ENCODE data around the gene SUPT3H. TPM values are rescaled to one million over a fixed set of nuclear protein-coding genes. Genes with fewer than 3 reads are reported as not detected.

Gene SUPT3H
- total RNA-seq, 3 donors from 2014 or later: 6.9 to 15.1 (median 13.6) TPM

DNA sequence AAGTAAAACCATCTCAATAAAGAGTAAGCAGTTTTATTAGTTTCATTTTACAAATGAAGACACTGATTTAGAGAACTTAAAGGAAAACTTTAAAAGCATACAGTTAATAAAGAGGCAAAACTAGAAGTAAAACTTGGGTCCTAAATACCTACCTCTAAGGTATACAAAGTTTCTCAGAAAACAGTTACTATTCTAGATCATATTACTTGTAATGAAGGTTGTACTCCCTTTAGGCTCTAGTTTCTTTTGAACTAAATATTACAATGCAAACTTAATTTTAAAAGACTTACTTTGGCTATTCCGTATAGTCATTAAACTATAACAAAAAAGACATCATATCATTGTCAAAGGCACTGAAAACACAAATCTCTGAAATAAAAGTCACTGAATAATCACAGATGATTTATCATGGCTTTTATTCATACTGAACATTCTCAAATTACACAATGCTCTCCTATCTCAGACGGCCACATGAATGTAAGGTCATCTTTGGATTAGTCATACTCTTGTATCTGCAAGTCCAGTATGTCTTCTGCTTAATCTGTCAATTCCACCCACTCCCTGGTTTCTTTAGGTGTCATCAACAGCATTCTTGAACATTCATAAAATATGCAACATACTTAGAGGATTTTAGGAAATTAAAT lies 411.2 kb downstream of the SUPT3H start:
- DNase-seq (ENCODE audit: low spot score in 2 of 2): no peak
- intact Hi-C loops (cut with DNase I; ENCODE audit: low total_unique reads): no loop called here

DNA sequence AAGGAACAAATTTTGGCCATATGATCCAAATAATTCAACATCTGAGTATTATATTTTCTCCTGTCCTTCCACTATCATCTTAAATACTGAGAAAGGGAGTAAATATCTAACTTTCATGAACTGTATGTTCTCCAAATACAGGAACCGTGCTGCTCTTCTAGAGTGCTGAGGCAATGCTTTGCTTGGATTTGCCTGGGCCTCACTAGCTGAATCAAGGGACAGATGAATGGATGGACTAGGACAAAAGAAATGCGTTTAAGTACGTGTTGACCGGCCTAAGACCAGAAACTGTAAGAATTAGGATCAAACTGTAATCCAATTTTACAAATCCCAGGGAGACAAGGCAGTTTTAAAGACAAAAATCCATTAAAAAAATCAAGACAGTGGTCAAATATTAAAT lies 412.0 kb downstream of the SUPT3H start:
- Histone ChIP-seq H3K27me3 (no peaks in the 10 kb centered on the region), H3K4me3 (no peak overlapping the region), H3K4me1 (no peaks in the 10 kb centered on the region), H3K36me3 (peaks cover 5% of the 10 kb centered on the region), H3K27ac (no peak overlapping the region), H3K9me3 (no peaks in the 10 kb centered on the region)
- TF ChIP-seq POLR2A (IDR thresholded peaks at IDR 0.05): no peak
- TF ChIP-seq, protein P1, sequence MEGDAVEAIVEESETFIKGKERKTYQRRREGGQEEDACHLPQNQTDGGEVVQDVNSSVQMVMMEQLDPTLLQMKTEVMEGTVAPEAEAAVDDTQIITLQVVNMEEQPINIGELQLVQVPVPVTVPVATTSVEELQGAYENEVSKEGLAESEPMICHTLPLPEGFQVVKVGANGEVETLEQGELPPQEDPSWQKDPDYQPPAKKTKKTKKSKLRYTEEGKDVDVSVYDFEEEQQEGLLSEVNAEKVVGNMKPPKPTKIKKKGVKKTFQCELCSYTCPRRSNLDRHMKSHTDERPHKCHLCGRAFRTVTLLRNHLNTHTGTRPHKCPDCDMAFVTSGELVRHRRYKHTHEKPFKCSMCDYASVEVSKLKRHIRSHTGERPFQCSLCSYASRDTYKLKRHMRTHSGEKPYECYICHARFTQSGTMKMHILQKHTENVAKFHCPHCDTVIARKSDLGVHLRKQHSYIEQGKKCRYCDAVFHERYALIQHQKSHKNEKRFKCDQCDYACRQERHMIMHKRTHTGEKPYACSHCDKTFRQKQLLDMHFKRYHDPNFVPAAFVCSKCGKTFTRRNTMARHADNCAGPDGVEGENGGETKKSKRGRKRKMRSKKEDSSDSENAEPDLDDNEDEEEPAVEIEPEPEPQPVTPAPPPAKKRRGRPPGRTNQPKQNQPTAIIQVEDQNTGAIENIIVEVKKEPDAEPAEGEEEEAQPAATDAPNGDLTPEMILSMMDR (IDR thresholded peaks at IDR 0.05): no peak
- TF ChIP-seq POLR2AphosphoS5 (IDR thresholded peaks at IDR 0.05): no peak
- intact Hi-C loops (cut with DNase I; ENCODE audit: low total_unique reads): no loop called here
- DNase-seq (ENCODE audit: low spot score in 2 of 2): no peak

More for the DNA sequence above, 411.2 kb downstream of the SUPT3H start:
- Histone ChIP-seq H3K4me3 (no peak overlapping the region), H3K9me3 (no peaks in the 10 kb centered on the region), H3K27ac (no peak overlapping the region), H3K4me1 (no peaks in the 10 kb centered on the region), H3K27me3 (no peaks in the 10 kb centered on the region), H3K36me3 (peaks cover 5% of the 10 kb centered on the region)
- TF ChIP-seq, protein P1 (IDR thresholded peaks at IDR 0.05): no peak
- TF ChIP-seq POLR2A (IDR thresholded peaks at IDR 0.05) (no peak), POLR2AphosphoS5 (IDR thresholded peaks at IDR 0.05) (no peak)

DNA sequence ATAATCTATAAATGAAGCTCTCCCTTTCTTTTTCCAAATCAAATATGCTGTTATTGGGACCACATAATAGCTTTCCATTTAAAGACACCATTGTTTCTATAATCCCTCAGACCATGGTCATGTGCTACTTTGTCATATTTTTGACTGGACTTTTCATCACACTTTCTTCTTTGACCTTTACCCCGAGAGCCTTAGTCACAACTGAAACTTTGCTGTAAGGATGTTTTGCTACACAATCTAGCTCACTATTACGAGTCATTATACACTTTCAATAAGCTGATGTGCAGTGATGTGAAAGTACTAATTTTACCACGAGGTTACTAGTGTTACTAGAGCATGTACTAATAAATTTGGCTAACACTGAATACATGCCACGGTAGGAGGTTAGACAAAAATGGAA lies 416.8 kb downstream of the SUPT3H start:
- no peak for DNase-seq (ENCODE audit: low spot score in 2 of 2)
- H3K36me3 ChIP-seq: no peaks in the 10 kb centered on the region
- no peak for TF ChIP-seq POLR2A (IDR thresholded peaks at IDR 0.05)
- TF ChIP-seq, protein P1 (IDR thresholded peaks at IDR 0.05): no peak
- no peak for TF ChIP-seq POLR2AphosphoS5 (IDR thresholded peaks at IDR 0.05)
- no peaks in the 10 kb centered on the region for H3K4me1 ChIP-seq
- no peaks in the 10 kb centered on the region for H3K9me3 ChIP-seq
- H3K4me3 ChIP-seq: no peak overlapping the region
- intact Hi-C loops (cut with DNase I; ENCODE audit: low total_unique reads): no loop called here
- H3K27me3 ChIP-seq: no peaks in the 10 kb centered on the region
- no peak overlapping the region for H3K27ac ChIP-seq

DNA sequence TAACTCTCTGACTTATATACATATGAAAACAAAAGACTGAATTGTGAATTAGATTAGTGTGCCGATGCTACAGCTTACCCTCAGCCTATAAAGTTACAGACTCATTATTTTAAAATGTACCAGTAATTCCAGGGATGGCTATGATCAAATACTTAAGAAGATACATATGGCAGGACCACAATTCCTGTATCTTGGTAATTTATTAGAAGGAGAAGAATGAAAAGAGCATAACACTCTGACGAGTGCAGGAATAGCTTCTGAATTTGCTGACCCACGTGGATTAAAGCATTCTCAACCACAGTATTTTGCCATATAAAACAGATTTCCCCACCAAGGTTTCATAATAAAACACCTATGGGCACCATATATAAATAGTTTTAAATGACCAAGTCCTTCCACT lies 418.1 kb downstream of the SUPT3H start:
- no peak for DNase-seq (ENCODE audit: low spot score in 2 of 2)
- TF ChIP-seq, protein P1 (IDR thresholded peaks at IDR 0.05): no peak
- no peak for TF ChIP-seq POLR2AphosphoS5 (IDR thresholded peaks at IDR 0.05)
- no peak for TF ChIP-seq POLR2A (IDR thresholded peaks at IDR 0.05)
- no peak overlapping the region for H3K4me3 ChIP-seq
- no peaks in the 10 kb centered on the region for H3K4me1 ChIP-seq
- intact Hi-C loops (cut with DNase I; ENCODE audit: low total_unique reads): no loop called here
- H3K27me3 ChIP-seq: no peaks in the 10 kb centered on the region
- no peak overlapping the region for H3K27ac ChIP-seq
- H3K36me3 ChIP-seq: no peaks in the 10 kb centered on the region
- no peaks in the 10 kb centered on the region for H3K9me3 ChIP-seq

DNA sequence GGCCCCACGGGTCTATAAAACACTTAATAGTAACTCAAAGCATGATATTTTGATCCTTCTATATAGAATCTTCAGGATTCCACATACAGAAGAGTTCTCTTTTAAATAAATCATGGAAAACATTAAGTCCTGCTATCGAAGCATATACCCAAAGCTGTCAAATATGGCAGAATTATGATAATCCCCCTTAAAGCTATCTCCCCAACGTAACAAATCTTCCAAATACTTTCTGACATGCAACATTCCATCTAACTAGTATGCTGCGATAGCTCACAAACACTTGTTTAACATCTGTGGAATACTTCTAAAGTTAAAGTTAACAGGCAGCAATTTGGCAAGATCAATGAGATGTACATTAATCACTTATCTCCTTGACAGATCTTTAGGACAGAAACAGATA lies 420.6 kb downstream of the SUPT3H start:
- H3K9me3 ChIP-seq: no peaks in the 10 kb centered on the region
- H3K4me3 ChIP-seq: no peak overlapping the region
- no peaks in the 10 kb centered on the region for H3K4me1 ChIP-seq
- no peaks in the 10 kb centered on the region for H3K36me3 ChIP-seq
- no peaks in the 10 kb centered on the region for H3K27me3 ChIP-seq
- DNase-seq (ENCODE audit: low spot score in 2 of 2): no peak
- intact Hi-C loops (cut with DNase I; ENCODE audit: low total_unique reads): no loop called here
- TF ChIP-seq POLR2A (IDR thresholded peaks at IDR 0.05) (no peak), POLR2AphosphoS5 (IDR thresholded peaks at IDR 0.05) (no peak)
- TF ChIP-seq, protein P1 (IDR thresholded peaks at IDR 0.05): no peak
- no peak overlapping the region for H3K27ac ChIP-seq

Data from breast epithelium (tissue), 4 donors.